Spleen (tissue), 11 donors: Measurements from ENCODE around the gene FNDC3A. TPM values are rescaled to one million over a fixed set of nuclear protein-coding genes. Genes with fewer than 3 reads are reported as not detected.
A peak's percentile ranks its signal among the peaks of the same experiment; 100 is the strongest.

Source experiments
- DNase-seq: peaks from one replicate; pipeline ENCODE4 v3.0.0-alpha.2; 2020
- H3K27ac ChIP-seq, 8 donors: fragments of 200-600 bp; sonication (generic) in 7 of 8; 1 replicate in 4 of 8; 2 replicates in 4 of 8; pipeline versions ENCODE4 v1.5.0 to v1.8.0; 2016 to 2021; ENCODE audit warnings: inconsistent platforms in 4 of 8, mild to moderate bottlenecking in 4 of 8, moderate library complexity in 1 of 8
- H3K27me3 ChIP-seq, 7 donors: fragments of 200-600 bp; sonication (generic) in 6 of 7; replicated peaks in 1 of 7; 1 replicate in 4 of 7; 2 replicates in 3 of 7; pipeline versions ENCODE4 v1.5.0 to v1.8.0; 2016 to 2021; ENCODE audit warnings: inconsistent platforms in 3 of 7, mild to moderate bottlenecking in 1 of 7
- H3K36me3 ChIP-seq, 6 donors: fragments of 200-600 bp; sonication (generic) in 5 of 6; 1 replicate in 4 of 6; 2 replicates in 2 of 6; pipeline versions ENCODE4 v1.5.0 to v1.8.0; 2016 to 2021; ENCODE audit warnings: inconsistent platforms in 2 of 6
- H3K4me1 ChIP-seq, 6 donors: fragments of 200-600 bp; sonication (generic) in 5 of 6; 1 replicate in 3 of 6; 2 replicates in 3 of 6; pipeline versions ENCODE4 v1.5.0 to v1.8.0; 2016 to 2021; ENCODE audit warnings: inconsistent platforms in 3 of 6
- H3K4me3 ChIP-seq, 8 donors: fragments of 200-600 bp; sonication (generic) in 7 of 8; 1 replicate in 4 of 8; 2 replicates in 4 of 8; pipeline versions ENCODE4 v1.5.0 to v1.8.0; 2016 to 2021; ENCODE audit warnings: inconsistent platforms in 4 of 8, mild to moderate bottlenecking in 4 of 8, moderate library complexity in 2 of 8
- H3K9me3 ChIP-seq, 8 donors: fragments of 200-600 bp; sonication (generic) in 7 of 8; 1 replicate in 4 of 8; 2 replicates in 4 of 8; pipeline versions ENCODE4 v1.5.0 to v1.8.0; 2016 to 2021; ENCODE audit warnings: inconsistent platforms in 4 of 8
- POLR2A ChIP-seq, 3 donors: fragments of 450-650 bp; IDR thresholded peaks; one replicate each; pipeline ENCODE4 v1.5.1; 2017; ENCODE audit warnings: antibody characterized with exemption in 3 of 3, mild to moderate bottlenecking in 1 of 3
- POLR2AphosphoS5 ChIP-seq, 3 donors: sonication (generic); formaldehyde crosslinking; IDR thresholded peaks; one replicate each; pipeline ENCODE4 v1.5.1; 2017; ENCODE audit warnings: antibody characterized with exemption in 3 of 3
- WGBS, 5 donors: extraction: QIAGEN DNeasy Blood & Tissue Kit in 3 of 5; methylation state at CpG; one replicate each; pipeline versions ENCODE4 v1.1.5 to v1.1.7; 2013 to 2018; 5-methylcytosine and 5-hydroxymethylcytosine counted together
- intact Hi-C: fragments of 100-400 bp; cut with DNase I; formaldehyde crosslinking; loops from one replicate; pipeline ENCODE4 v1.15.0; 2023; ENCODE audit warnings: low total_unique reads
- polyA plus RNA-seq, 3 donors: library from polyadenylated mRNA; stranded (reverse); fragments of 200-250 nt; gene quantifications; one replicate each; pipeline ENCODE4 v1.2.1, GENCODE V29; 2013
- total RNA-seq, 7 donors: library from RNA; depleted of rRNA in 3 of 7; stranded (reverse); fragments of >200 nt in 3 of 7; fragmentation: NEBNext Ultra II Directional in 4 of 7; extraction: Animal tissue kit (Norgen Biotek cat#: 25700) in 4 of 7; gene quantifications; one replicate each; pipeline versions ENCODE4 v1.1.0 to v1.2.1, GENCODE V29; 2016 to 2021
- TF ChIP-seq, protein P1 (sequence below), 11 experiments: fragments of 200-600 bp in 7 of 11; fragments of 450-650 bp in 4 of 11; sonication (generic) in 4 of 11; IDR thresholded peaks in 8 of 11; conservative IDR thresholded peaks in 3 of 11; 1 replicate in 7 of 11; 2 replicates in 4 of 11; pipeline versions ENCODE4 v1.4.0 to v1.8.0; 2016 to 2021; ENCODE audit warnings: antibody characterized with exemption in 11 of 11, inconsistent platforms in 4 of 11, mild to moderate bottlenecking in 1 of 11
- donor health status: healthy with polysubstance abuse.
- donor health status: DM: no; HTN: no; CAD: no; lungs with moderate emphysema.
- donor health status: DM: no; HTN: no; CAD: no.
- donor health status: Bipolar disorder and iron deficiency.
- donor health status: healthy.
- donor health status: DM: no; HTN: no; CAD: no.
- donor health status: DM: yes; HTN: yes; CAD: no.

Gene FNDC3A
- total and polyA plus RNA-seq, 10 donors, result 11.2 to 83.7 (median 53.8) TPM

DNA sequence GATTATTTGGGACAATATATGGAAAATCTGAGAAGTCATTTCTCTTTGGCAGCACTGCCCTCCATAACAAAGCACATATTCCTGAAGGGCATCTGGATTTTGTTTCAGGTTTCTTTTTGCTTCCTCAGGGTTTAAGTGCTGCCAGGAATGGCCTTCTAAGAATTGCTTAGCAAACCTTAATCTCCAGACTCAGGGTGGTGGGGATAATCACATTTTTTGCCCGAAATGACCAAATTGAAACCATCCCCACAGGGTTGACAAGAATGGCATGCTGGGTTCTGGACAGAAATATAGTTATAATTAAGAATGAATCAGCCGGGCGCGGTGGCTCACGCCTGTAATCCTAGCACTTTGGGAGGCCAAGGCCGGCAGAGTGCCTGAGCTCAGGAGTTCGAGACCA, 265.6 kb downstream of the FNDC3A start:
- Histone ChIP-seq H3K4me3 (no peak overlapping the region), H3K36me3 (no peaks in the 10 kb centered on the region), H3K27me3 (no peaks in the 10 kb centered on the region), H3K9me3 (peaks cover 0 to 9% (median 5%) of the 10 kb centered on the region in 8 donors), H3K4me1 (peaks cover 0 to under 1% (median 0%) of the 10 kb centered on the region in 6 donors), H3K27ac (no peak overlapping the region)
- no peak for DNase-seq
- TF ChIP-seq POLR2AphosphoS5 (IDR thresholded peaks at IDR 0.05) (no peak), POLR2A (IDR thresholded peaks at IDR 0.05) (no peak)
- TF ChIP-seq, protein P1, sequence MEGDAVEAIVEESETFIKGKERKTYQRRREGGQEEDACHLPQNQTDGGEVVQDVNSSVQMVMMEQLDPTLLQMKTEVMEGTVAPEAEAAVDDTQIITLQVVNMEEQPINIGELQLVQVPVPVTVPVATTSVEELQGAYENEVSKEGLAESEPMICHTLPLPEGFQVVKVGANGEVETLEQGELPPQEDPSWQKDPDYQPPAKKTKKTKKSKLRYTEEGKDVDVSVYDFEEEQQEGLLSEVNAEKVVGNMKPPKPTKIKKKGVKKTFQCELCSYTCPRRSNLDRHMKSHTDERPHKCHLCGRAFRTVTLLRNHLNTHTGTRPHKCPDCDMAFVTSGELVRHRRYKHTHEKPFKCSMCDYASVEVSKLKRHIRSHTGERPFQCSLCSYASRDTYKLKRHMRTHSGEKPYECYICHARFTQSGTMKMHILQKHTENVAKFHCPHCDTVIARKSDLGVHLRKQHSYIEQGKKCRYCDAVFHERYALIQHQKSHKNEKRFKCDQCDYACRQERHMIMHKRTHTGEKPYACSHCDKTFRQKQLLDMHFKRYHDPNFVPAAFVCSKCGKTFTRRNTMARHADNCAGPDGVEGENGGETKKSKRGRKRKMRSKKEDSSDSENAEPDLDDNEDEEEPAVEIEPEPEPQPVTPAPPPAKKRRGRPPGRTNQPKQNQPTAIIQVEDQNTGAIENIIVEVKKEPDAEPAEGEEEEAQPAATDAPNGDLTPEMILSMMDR (IDR thresholded peaks at IDR 0.05 in 8 of 11, conservative IDR thresholded peaks at IDR 0.05 in 3 of 11), result no peak
- intact Hi-C loops, result no loop called here
- 92 to 98% (median 94%) methylated on average over 7 of the region's 7 CpGs for WGBS, 5 donors

DNA sequence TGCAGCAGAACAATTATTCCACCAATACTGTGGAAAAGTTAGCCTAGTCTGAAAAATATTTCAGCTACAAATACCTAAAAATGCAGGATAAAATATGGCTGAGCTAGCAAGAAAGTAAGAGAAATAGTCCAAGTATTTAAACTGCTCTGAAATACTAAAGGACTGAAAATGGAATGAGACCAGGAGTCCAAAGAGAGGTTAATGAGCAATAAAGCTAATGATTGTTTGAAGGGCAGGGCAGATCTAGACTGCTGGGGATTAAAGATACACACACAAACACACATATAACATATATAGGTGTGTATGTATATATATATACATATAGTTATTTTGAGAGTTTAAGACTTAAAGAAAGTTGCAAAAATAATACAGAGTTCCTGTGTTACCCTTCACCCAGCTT, 269.4 kb downstream of the FNDC3A start:
- DNase-seq, result no peak
- no peaks in the 10 kb centered on the region for H3K27me3 ChIP-seq
- no peak overlapping the region for H3K27ac ChIP-seq
- peaks cover 8 to 29% (median 24%) of the 10 kb centered on the region in 6 donors for H3K4me1 ChIP-seq
- no peak overlapping the region for H3K4me3 ChIP-seq
- TF ChIP-seq POLR2AphosphoS5 (IDR thresholded peaks at IDR 0.05) (no peak), POLR2A (IDR thresholded peaks at IDR 0.05) (no peak)
- TF ChIP-seq, protein P1 (IDR thresholded peaks at IDR 0.05 in 8 of 11, conservative IDR thresholded peaks at IDR 0.05 in 3 of 11), result no peak
- intact Hi-C loops, result no loop called here
- no peaks in the 10 kb centered on the region for H3K36me3 ChIP-seq
- H3K9me3 ChIP-seq, result peaks cover 0 to 9% (median 5%) of the 10 kb centered on the region in 8 donors

DNA sequence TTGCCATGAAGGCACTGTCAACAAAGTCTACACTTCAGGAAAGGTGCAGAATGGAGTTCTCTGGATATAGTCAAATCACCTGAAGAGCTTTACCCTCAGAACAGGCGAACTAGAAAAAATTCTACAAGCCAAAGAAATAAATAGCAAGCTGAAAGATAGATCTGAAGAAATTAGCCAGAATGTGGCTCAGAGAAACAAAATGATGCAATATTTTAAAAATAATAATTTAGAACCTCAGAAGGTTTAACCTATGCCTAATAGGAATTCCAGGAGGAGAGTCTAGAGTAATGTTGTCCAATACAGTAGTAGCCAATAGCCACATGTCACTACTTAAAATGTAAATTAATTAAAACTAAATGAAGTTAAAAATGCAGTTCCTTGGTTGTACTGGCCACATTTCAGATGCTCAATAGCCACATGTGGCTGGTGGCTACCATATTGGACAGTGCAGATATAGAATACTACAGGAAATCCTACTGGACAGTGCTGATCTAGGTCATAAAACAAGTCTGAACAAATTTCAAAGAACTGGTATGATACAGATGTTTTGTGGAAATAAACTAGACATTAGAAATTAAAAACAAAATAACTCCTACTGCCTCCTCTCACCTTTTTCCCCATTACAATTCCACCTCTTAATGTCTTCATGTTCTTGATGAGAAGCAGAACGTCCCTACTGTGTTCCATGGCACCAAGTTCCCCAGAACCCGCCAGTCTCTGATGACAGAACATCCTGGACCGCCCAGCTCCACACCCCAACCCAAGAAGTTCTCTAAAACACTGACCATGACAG, 271.3 kb downstream of the FNDC3A start:
- peak overlapping the region; percentile 70 to 89 (median 82) for H3K4me3 ChIP-seq
- peaks cover 0 to 11% (median 0%) of the 10 kb centered on the region in 6 donors for H3K36me3 ChIP-seq
- no peak for DNase-seq
- H3K27me3 ChIP-seq, result no peaks in the 10 kb centered on the region
- H3K4me1 ChIP-seq, result peaks cover 8 to 49% (median 41%) of the 10 kb centered on the region in 6 donors
- intact Hi-C loops, result no loop called here
- H3K27ac ChIP-seq, result peak overlapping the region; percentile 84 to 99 (median 95)
- TF ChIP-seq, protein P1 (IDR thresholded peaks at IDR 0.05 in 8 of 11, conservative IDR thresholded peaks at IDR 0.05 in 3 of 11), result no peak
- no peak for TF ChIP-seq POLR2AphosphoS5 (IDR thresholded peaks at IDR 0.05)
- no peak for TF ChIP-seq POLR2A (IDR thresholded peaks at IDR 0.05)
- 23 to 25% (median 25%) methylated on average over 4 of the region's 4 CpGs for WGBS, 5 donors
- H3K9me3 ChIP-seq, result peaks cover 0 to 9% (median 5%) of the 10 kb centered on the region in 8 donors
